OCI-LY7 (cell line): ENCODE measurements around the gene UBE2Q1. TPM values are rescaled to one million over a fixed set of nuclear protein-coding genes. Genes with fewer than 3 reads are reported as not detected.

Source experiments
- BruUV-seq: library from RNA; stranded (reverse); fragments of 400-500 nt; replicated peaks from 2 replicates; lab custom pipeline; 2021; lab: Mats Ljungman, UMichigan
- CTCF ChIA-PET: fragments of 300-600 bp; sonication (Branson Sonifier 250); formaldehyde crosslinking; loops from one replicate; lab custom pipeline; 2022; ENCODE audit warnings: antibody characterized with exemption; ENCODE audit not compliant: unreplicated experiment; lab: Charles Lee
- POLR2A ChIA-PET: fragments of 300-600 bp; sonication (Branson Sonifier 250); formaldehyde crosslinking; loops from one replicate; lab custom pipeline; 2022; ENCODE audit warnings: antibody characterized with exemption; lab: Charles Lee
- DNase-seq: peaks from one replicate; pipeline ENCODE4 v3.0.0-alpha.2; 2015; ENCODE audit warnings: low spot score
- H2AFZ ChIP-seq: fragments of 200-600 bp; sonication (generic), shearing (Covaris generic); 2 replicates; pipeline ENCODE4 v1.6.1; 2014; ENCODE audit warnings: mild to moderate bottlenecking, antibody characterized with exemption, low read length, moderate library complexity
- H3K27ac ChIP-seq: fragments of 200-600 bp; sonication (generic); 2 replicates; pipeline ENCODE4 v1.5.1; 2014; ENCODE audit warnings: mixed run types, low read depth, mild to moderate bottlenecking, moderate library complexity, low read length, inconsistent platforms; ENCODE audit not compliant: poor library complexity, severe bottlenecking
- H3K36me3 ChIP-seq: fragments of 200-600 bp; sonication (generic); 2 replicates; pipeline ENCODE4 v1.6.1; 2014; ENCODE audit warnings: mild to moderate bottlenecking, antibody characterized with exemption, low read length, moderate library complexity, mixed read lengths; ENCODE audit not compliant: insufficient read depth
- H3K4me1 ChIP-seq: fragments of 200-600 bp; sonication (generic); 2 replicates; pipeline ENCODE4 v1.5.1; 2014; ENCODE audit warnings: mild to moderate bottlenecking, low read length; ENCODE audit not compliant: insufficient read depth, poor library complexity, severe bottlenecking
- H3K4me2 ChIP-seq: fragments of 200-600 bp; sonication (generic); 2 replicates; pipeline ENCODE4 v1.6.1; 2014; ENCODE audit warnings: mild to moderate bottlenecking, low read length
- H3K4me3 ChIP-seq: fragments of 200-600 bp; sonication (generic); 2 replicates; pipeline ENCODE4 v1.5.1; 2014; ENCODE audit warnings: mild to moderate bottlenecking, low read depth, low read length; ENCODE audit not compliant: poor library complexity, severe bottlenecking
- H3K79me2 ChIP-seq: fragments of 200-600 bp; sonication (generic); 2 replicates; pipeline ENCODE4 v1.6.1; 2016; ENCODE audit warnings: low read depth, mild to moderate bottlenecking, low read length, moderate library complexity, mixed read lengths; ENCODE audit not compliant: insufficient read depth
- H3K9me2 ChIP-seq: fragments of 200-600 bp; sonication (generic); 2 replicates; pipeline ENCODE4 v1.6.1; 2016; ENCODE audit warnings: mild to moderate bottlenecking, low read length, mixed read lengths; ENCODE audit not compliant: insufficient read depth
- H3K9me3 ChIP-seq: fragments of 200-600 bp; sonication (generic); 2 replicates; pipeline ENCODE4 v1.6.1; 2014; ENCODE audit warnings: mild to moderate bottlenecking, mixed run types, low read length, mixed read lengths
- H4K20me1 ChIP-seq: fragments of 200-600 bp; sonication (generic); 2 replicates; pipeline ENCODE4 v1.6.1; 2014; ENCODE audit warnings: mild to moderate bottlenecking, antibody characterized with exemption, low read length, moderate library complexity, mixed read lengths; ENCODE audit not compliant: insufficient read depth
- EZH2phosphoT487 ChIP-seq: fragments of 200-600 bp; sonication (generic); IDR thresholded peaks from 2 replicates; pipeline ENCODE4 v1.6.1; 2018; ENCODE audit warnings: low read depth, borderline replicate concordance, mild to moderate bottlenecking, mixed run types, antibody characterized with exemption, low read length, moderate library complexity, mixed read lengths
- intact Hi-C: fragments of 100-400 bp; cut with micrococcal nuclease; formaldehyde crosslinking; loops from one replicate; pipeline ENCODE4 v1.10.0; 2022; ENCODE audit not compliant: unreplicated experiment
- total RNA-seq, 2 experiments: library from RNA; depleted of rRNA in 1 of 2; stranded (reverse); fragments of >200 nt in 1 of 2; shearing (Covaris generic) in 1 of 2; gene quantifications; 2 replicates each; pipeline ENCODE4 v1.2.3, GENCODE V29; 2014 to 2022
- TF ChIP-seq, protein P1 (sequence below): fragments of 200-600 bp; sonication (generic); conservative IDR thresholded peaks from 2 replicates; pipeline ENCODE4 v1.5.1; 2014; ENCODE audit warnings: mild to moderate bottlenecking, antibody characterized with exemption, low read length, moderate library complexity, mixed read lengths

Gene UBE2Q1
- total RNA-seq, 2 experiments from 2014 or later: 34.6 to 84.5 TPM

DNA sequence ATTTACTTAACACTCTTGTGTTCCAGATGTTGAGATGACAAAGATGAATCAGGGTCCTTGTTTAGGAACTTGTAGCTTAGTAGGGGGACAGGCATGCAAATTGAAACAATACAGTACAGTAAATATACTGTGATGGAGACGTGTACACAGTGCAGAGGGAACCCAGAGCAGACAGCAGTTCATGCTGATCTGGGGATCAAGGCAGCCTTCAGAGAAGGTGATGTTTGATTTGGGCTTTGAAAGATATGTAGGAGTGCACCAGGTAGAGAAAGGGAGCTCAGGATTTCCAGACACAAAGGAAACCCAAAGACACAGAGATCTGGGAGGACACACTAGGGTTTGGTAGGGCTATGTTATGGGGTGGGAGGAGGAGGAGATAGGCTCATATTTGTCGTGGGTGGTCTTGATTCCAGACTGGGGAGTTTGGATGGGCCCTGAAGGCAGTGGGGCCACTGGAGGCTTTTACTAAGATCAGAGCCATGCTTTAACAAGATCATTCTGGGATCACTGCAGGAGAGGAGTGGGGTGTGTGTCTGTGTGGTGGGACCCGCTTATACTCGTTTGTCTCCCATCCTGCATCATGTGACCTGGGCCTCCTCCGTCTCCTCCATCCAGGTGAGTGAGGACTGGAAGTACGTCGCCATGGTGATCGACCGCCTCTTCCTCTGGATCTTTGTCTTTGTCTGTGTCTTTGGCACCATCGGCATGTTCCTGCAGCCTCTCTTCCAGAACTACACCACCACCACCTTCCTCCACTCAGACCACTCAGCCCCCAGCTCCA is 16.9 kb upstream of the UBE2Q1 start:
- Histone ChIP-seq H3K9me2 (no peaks in the 10 kb centered on the region), H3K36me3 (peaks cover 27% of the 10 kb centered on the region; the same call in 1 of the 2 replicates), H3K79me2 (no peaks in the 10 kb centered on the region), H3K4me2 (peak overlapping the region; percentile 58), H3K4me1 (peaks cover 47% of the 10 kb centered on the region), H3K9me3 (no peaks in the 10 kb centered on the region), H4K20me1 (no peaks in the 10 kb centered on the region), H2AFZ (no peak overlapping the region), H3K27ac (peak overlapping the region; percentile 74), H3K4me3 (no peak overlapping the region)
- intact Hi-C loops: no loop called here
- ChIA-PET POLR2A (interaction anchor here (0.6 to 1.0 kb wide), 4 partner anchors 11 to 70 kb away, joined by 3 to 5 read pairs (median 4); no protein-coding TSS in a partner anchor), CTCF (no interaction called here)
- no peak for TF ChIP-seq EZH2phosphoT487
- TF ChIP-seq, protein P1, sequence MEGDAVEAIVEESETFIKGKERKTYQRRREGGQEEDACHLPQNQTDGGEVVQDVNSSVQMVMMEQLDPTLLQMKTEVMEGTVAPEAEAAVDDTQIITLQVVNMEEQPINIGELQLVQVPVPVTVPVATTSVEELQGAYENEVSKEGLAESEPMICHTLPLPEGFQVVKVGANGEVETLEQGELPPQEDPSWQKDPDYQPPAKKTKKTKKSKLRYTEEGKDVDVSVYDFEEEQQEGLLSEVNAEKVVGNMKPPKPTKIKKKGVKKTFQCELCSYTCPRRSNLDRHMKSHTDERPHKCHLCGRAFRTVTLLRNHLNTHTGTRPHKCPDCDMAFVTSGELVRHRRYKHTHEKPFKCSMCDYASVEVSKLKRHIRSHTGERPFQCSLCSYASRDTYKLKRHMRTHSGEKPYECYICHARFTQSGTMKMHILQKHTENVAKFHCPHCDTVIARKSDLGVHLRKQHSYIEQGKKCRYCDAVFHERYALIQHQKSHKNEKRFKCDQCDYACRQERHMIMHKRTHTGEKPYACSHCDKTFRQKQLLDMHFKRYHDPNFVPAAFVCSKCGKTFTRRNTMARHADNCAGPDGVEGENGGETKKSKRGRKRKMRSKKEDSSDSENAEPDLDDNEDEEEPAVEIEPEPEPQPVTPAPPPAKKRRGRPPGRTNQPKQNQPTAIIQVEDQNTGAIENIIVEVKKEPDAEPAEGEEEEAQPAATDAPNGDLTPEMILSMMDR: no peak
- no TSS peak for BruUV-seq
- DNase-seq: no peak

DNA sequence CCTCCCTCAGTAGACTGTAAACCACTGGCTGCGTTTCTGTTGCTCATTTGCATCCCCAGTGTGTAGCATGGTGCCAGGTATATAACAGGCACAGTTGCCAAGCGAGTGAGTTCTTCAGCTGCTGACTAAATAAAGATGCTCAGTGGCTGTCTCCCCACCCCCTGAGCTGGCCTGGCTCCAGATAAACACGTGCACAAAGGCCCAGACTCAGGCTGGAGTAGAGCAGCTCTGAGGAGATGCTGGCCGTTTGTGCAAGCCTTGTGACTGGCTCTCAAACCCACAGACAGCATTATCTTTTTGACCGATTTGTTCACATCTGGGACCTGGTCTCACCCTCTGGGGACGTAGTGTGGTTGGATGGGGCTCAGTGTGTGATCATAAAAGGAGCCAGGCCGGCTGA is 16.3 kb upstream of the UBE2Q1 start:
- Histone ChIP-seq H3K9me2 (no peaks in the 10 kb centered on the region), H3K9me3 (no peaks in the 10 kb centered on the region), H3K79me2 (no peaks in the 10 kb centered on the region), H3K4me3 (no peak overlapping the region), H3K4me1 (peaks cover 47% of the 10 kb centered on the region), H3K27ac (peak overlapping the region; percentile 74), H2AFZ (peak overlapping the region; percentile 56; the same call in 1 of the 2 replicates), H4K20me1 (no peaks in the 10 kb centered on the region), H3K4me2 (peak overlapping the region; percentile 58), H3K36me3 (peaks cover 21% of the 10 kb centered on the region; the same call in 1 of the 2 replicates)
- POLR2A ChIA-PET: interaction anchor here (0.5 to 2.1 kb wide), 5 partner anchors 10 to 70 kb away, joined by 3 to 8 read pairs (median 4); no protein-coding TSS in a partner anchor
- intact Hi-C loops: no loop called here
- CTCF ChIA-PET: no interaction called here
- peak; percentile 75 for DNase-seq
- no TSS peak for BruUV-seq
- no peak for TF ChIP-seq EZH2phosphoT487
- TF ChIP-seq, protein P1: no peak

DNA sequence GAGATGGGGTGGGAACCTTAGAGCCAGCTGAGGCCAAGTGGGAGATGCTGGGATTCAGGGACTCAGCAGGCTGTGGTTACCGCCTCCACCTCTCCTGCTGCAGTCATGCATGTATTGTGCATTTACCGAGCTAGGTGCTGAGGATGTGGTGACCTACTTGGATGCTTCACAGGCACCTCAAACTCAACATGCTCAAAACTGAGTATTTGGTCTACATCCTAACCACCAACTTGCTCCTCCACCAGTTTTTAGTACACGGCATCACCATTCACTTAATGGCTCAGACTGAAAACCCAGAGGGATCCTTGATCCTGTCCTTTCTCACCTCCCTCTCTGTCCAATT is 14.7 kb upstream of the UBE2Q1 start:
- Histone ChIP-seq H3K36me3 (peaks cover 6% of the 10 kb centered on the region; the same call in 1 of the 2 replicates), H3K9me3 (no peaks in the 10 kb centered on the region)

More for the DNA sequence above, 14.7 kb upstream of the UBE2Q1 start:
- Histone ChIP-seq H3K79me2 (no peaks in the 10 kb centered on the region), H3K9me2 (no peaks in the 10 kb centered on the region), H4K20me1 (no peaks in the 10 kb centered on the region), H3K27ac (no peak overlapping the region), H3K4me2 (no peak overlapping the region), H3K4me1 (peaks cover 36% of the 10 kb centered on the region), H3K4me3 (no peak overlapping the region), H2AFZ (no peak overlapping the region)
- no peak for TF ChIP-seq EZH2phosphoT487
- TF ChIP-seq, protein P1: no peak
- BruUV-seq: no TSS peak
- intact Hi-C loops: no loop called here
- ChIA-PET CTCF (interaction anchor here (1.0 kb wide), 1 partner anchor 13 kb away, joined by 3 read pairs; no protein-coding TSS in a partner anchor), POLR2A (interaction anchor here (2.1 kb wide), 1 partner anchor 13 kb away, joined by 8 read pairs; no protein-coding TSS in a partner anchor)
- DNase-seq: peak; percentile 18
